Stimulated activated naive CD4-positive, alpha-beta T cell treated with Interleukin-2 at 50 U/mL for 16 hours (primary cell): ENCODE data around the gene GEMIN7.
"Not testable (repeated sequence)": the region's sequence is repeated elsewhere in the genome, so short reads cannot be mapped to it uniquely, and the experiment has no call there.

Experiments used
- DNase-seq: peaks from one replicate; lab custom pipeline; 2025; lab: John Stamatoyannopoulos, UW

Gene GEMIN7

DNA sequence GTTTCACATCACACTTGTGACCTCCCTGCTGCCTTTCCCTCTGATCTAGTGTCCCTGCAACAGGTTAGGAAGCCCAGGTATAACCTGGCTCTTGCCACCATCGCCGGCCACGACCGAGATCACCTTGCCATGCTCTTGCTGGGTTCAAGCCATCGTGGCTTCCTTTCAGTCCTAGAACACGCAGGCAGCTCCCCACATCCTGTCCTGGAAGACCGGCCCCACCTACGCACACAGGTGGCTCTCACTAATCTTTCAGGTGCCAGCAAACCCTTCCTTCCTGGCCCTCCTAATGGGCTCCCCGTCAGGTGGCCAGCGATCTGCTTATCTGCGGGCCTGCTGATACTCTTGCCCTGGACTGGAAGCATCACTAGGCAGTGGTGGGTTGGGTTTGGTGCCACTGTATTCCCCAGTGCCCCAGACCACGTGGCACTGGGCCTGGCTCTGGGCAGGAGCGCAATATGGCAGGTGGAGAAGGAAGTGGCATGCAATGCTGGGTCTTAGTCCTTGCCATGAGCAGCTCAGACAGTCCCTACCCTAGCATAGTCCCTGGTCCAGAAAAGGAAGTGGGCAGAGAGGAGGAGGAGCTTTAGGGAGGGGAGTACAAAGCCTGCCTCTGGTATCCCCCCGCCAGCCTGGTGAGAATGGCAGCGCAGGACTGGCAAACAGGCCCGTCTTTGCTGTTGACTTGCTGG lies 25.7 kb downstream of the GEMIN7 start:
- DNase-seq = no peak

- DNase-seq = not testable (repeated sequence)
Measured at GRCh38 chr19:45106363-45106762, 27.3 kb downstream of the GEMIN7 start.

DNA sequence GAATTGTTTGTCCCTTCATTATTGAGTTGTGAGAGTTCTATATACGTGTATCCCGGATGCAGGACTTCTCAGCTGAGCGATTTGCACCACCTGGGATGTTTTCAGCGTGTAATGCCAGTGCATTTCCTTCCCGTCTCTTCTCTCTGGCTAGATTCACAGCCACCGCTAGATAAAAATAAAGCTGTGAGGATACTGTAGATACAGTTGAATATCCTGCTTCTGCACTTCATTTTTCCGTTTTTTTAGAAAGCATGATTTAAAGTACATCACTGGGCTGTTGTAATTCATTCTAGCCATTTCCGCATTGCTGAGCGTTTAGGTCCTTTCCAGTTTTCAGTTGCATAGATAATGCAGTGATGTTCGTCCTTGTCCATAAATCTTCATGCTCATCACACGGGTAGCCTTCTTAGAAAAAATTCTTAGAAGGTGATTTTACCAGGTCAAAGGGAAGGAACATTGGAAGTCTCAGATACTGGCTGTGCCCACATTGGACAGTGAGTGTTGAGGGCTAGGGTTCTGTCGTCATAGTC lies 28.6 kb downstream of the GEMIN7 start:
- no peak for DNase-seq

GRCh38 chr19:45110851-45111266 lies 31.8 kb downstream of the GEMIN7 start:
- DNase-seq = no peak

DNA sequence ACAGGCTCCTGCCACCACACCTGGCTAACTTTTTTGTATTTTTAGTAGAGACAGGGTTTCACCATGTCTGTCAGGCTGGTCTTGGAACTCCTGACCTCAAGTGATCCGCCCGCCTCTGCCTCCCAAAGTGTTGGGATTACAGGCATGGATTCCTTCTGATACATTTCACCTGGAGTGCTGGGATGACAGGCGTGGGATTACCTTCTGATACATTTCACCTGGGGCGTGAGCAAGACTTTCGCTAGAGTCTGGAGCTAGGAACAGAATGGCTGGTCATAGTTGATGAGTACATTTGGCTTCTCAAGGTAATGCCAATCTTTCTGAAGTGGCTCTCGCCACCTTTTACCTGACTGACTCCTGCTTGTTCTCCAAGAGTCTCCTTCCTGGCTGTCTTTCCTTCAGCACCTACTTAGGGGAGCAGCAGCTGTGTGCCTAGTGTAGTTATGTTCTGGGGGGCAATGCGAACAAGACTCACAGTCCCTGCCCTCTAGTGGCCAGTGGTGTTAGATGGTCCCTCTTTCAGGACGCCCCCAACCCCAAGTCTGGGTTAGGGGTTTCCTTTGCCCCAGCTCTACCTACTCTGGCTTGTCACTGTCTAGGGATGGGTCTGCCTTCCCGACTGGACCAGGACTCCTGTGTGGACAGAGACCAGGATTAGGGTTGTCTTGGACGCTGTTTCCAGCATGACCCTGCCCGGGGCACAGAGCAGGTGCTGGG lies 33.2 kb downstream of the GEMIN7 start:
- DNase-seq = no peak

- DNase-seq = no peak
Measured at GRCh38 chr19:45113628-45114027, 34.6 kb downstream of the GEMIN7 start.

DNA sequence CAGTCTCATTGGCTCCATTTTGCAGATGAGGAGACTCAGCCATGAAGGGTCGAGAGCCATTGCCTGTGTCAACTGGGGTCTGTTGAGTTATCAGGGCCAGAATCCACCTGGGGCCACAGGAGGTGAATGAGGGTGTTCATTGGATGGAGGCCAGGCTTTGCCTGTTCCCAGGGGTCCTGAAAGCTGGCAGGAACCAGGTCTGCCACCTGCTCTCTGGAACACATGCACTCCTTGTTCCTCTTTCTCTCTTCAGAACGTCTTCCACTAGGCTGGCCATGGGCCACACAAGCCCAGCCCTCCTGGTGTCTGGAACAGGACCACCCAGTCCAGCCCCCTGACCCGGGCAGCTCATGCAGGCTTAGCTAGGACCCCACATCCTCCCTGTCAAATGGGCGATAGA lies 35.1 kb downstream of the GEMIN7 start:
- no peak for DNase-seq

DNA sequence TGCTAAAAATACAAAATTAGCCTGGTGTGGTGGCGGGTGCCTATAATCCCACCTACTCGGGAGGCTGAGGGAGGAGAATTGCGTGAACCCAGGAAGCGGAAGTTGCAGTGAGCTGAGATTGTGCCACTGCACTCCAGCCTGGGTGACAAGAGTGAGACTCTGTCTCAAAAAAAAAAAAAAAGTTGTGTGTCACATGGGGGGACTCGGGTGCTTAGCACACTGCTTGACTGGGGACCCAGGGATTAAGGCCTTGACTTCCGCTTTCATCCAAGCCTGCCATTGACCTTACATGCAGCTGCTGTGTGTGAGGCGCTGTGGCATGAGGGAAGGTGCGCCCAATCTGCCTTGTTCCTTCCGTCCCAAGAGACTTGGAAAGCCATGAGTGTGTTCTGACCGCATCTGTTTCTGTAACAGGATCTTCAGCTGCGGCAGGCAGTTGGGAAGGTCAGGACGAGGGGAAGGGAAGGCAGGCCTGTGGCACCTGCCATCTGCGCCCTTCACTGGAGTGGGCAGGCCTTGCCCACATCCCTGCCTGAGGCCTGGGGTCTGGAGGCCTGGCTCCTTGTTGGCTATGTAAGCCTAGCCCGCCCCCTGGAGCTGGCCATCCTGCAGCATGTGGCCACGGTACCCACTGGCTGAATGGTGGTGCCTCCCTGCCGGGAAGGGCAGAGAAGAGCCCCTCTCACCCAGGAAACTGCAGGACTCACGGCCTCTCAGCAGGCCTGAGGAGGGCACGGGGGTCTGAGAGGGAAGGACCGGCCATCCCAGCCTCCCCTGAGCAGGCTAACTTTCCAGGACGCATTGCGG lies 37.0 kb downstream of the GEMIN7 start:
- DNase-seq = no peak

- peak; percentile 58 for DNase-seq
Measured at GRCh38 chr19:45117167-45117594, 38.1 kb downstream of the GEMIN7 start.

DNA sequence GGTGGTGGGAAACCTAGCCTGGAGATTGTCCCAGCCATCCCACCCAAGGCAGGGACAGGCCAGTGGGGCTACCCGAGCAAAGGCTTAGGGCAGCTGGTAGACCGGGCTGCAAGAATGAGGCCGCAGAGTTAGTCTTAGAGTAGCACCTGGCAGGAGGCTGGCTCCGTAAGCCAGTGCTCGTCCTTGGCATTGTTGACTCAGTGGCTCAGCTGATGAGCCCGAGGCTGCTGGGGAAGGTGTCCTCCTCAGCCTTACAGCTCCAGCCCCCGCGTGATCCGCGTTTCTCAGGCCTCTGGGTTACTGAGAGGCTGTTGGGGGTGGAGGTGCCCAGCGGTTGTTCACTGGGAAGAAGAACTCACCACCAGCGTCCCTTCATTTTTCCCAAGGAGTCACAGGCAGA lies 38.6 kb downstream of the GEMIN7 start:
- DNase-seq = no peak

- DNase-seq = no peak
Measured at GRCh38 chr19:45118106-45118505, 39.0 kb downstream of the GEMIN7 start.

GRCh38 chr19:45118591-45119355 lies 39.7 kb downstream of the GEMIN7 start:
- not testable (repeated sequence) for DNase-seq

- DNase-seq = no peak
Measured at GRCh38 chr19:45119582-45119981, 40.5 kb downstream of the GEMIN7 start.

DNA sequence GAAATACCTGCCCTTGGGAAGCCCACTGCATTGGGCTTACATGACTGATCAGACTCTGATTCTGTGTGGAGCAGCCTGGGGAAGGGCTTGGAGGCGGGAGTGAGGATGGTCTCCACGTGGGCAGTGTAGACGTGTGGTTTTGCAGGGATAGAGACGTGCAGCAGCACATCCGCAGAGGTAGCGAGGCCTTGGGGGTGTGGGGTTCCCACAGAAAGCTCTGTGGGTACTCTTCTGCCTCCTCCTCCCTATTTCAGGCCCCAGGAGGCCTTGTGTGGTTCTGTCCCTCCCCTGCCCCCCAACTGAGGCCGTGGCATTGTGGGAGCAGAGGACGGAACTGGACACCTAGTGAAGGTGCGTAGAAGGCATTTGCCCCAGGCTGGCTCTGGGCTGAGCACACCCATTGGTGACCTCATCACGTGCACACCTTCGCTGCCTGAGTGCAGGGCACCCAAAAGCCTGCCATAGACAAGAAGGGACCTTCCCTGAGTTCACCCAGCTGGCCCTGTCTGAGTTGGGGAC lies 42.8 kb downstream of the GEMIN7 start:
- DNase-seq = no peak

DNA sequence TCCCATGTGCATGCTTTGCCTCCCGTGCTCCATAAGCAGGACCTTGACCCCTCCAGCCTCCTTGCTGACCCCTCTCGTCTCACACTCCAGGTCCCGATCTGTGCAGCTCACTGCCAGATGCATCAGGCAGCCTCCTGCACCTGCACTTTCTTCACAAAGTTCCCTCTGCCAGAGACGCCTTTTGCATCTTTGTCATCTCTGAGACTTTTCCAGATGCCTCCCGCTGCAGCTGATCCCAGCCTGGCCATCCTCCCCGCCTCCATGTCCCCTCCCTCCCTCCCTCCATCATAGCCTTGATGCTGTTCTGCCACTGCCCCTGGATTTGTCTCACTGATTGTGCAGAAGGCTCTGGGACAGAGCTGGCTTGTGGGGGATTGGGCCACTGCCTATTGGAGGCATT lies 43.8 kb downstream of the GEMIN7 start:
- DNase-seq = no peak

DNA sequence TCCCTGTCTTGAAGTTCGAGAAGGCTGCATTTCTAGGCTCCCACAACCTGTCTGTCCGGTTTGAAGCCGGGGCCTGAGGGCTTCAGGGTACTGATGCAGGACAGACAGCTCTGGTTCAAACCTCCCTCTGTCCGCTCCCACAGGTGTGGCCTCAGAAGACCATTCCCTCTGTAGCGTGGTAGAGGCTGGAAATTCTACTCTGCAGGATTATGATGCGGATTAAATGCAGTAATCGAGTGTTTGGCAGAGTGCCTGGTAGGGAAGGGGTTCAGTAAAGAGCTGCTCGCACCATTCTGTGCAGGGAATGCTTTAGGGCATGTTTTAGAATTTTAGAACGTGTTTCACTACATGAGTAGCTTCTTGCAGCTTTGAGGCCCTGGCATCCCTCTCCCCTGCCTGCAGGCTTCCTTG lies 44.4 kb downstream of the GEMIN7 start:
- no peak for DNase-seq

- DNase-seq = no peak
Measured at GRCh38 chr19:45124021-45124420, 45.0 kb downstream of the GEMIN7 start.

DNA sequence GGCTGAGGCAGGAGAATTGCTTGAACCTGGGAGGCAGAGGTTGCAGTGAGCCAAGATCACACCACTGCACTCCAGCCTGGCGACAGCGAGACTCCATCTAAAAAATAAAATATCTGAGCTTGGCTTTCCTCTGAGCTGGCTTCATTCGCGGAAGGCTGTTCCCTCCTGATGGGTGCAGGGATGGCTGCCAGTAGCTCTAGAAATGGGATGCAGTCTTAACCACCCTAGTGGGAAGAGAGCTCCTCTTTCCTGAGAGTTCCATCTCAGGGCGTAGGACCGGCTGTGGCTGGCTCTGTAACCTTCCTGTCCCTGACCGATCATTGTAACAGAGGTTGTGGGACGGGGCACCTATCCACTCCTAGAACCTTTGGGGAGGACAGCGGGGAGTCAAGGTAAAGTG lies 46.3 kb downstream of the GEMIN7 start:
- DNase-seq = no peak

DNA sequence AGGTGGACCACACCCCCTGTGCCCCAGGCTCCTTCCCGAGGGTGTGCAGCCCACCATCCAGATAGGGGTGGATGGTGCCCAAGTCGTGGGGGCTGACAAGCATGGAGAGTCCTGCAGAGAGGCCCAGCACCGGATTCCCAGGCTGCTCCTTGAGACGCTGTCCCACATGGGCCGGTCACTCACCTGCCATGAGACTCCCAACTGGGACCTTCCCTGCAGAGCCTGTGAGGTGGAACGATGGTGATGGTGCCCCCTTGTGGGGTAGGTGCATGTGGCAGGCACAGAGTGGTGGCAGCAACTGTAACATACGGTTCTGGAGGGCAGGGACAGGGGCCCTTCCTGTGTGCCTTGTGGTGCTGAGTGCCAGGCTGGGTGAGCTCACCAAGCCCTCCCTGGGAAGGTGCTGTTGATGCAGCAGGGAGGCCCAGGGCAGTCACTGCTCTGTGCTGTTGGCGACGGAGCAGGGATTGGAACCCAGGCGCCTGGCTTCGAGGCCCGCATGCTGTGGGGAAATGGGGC lies 47.0 kb downstream of the GEMIN7 start:
- peak; percentile 50 for DNase-seq

- DNase-seq = no peak
Measured at GRCh38 chr19:45126654-45127053, 47.6 kb downstream of the GEMIN7 start.

GRCh38 chr19:45128146-45128545 lies 49.1 kb downstream of the GEMIN7 start:
- no peak for DNase-seq
